Measurements from ENCODE around the gene DONSON. TPM values are rescaled to one million over a fixed set of nuclear protein-coding genes. Genes with fewer than 3 reads are reported as not detected.

DONSON gene
- total RNA-seq, 1 donor from 2014 or later, result 5.0 TPM

DNA sequence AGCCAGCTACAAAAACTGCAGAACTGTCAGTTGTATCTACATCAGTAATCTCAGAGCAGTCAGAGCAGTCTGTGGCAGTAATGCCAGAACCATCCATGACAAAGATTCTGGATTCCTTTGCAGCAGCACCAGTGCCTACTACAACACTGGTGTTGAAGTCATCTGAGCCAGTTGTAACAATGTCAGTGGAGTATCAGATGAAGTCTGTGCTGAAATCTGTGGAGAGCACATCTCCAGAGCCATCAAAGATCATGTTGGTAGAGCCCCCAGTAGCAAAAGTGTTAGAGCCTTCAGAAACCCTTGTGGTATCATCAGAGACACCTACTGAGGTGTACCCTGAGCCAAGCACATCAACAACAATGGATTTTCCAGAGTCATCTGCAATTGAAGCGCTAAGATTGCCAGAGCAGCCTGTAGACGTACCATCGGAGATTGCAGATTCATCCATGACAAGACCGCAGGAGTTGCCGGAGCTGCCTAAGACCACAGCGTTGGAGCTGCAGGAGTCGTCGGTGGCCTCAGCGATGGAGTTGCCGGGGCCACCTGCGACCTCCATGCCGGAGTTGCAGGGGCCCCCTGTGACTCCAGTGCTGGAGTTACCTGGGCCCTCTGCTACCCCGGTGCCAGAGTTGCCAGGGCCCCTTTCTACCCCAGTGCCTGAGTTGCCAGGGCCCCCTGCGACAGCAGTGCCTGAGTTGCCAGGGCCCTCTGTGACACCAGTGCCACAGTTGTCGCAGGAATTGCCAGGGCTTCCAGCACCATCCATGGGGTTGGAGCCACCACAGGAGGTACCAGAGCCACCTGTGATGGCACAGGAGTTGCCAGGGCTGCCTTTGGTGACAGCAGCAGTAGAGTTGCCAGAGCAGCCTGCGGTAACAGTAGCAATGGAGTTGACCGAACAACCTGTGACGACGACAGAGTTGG is 38.4 kb downstream of the DONSON start:
- Histone ChIP-seq H3K4me3 (no peak overlapping the region), H3K27ac (no peak overlapping the region), H3K36me3 (peaks cover 88% of the 10 kb centered on the region), H3K9me3 (no peaks in the 10 kb centered on the region), H3K27me3 (ENCODE audit: low read depth) (no peaks in the 10 kb centered on the region), H3K4me1 (peaks cover 19% of the 10 kb centered on the region)
- intact Hi-C loops (cut with DNase I), result no loop called here
- ATAC-seq (no peak), DNase-seq (no peak)
- TF ChIP-seq, protein P1, sequence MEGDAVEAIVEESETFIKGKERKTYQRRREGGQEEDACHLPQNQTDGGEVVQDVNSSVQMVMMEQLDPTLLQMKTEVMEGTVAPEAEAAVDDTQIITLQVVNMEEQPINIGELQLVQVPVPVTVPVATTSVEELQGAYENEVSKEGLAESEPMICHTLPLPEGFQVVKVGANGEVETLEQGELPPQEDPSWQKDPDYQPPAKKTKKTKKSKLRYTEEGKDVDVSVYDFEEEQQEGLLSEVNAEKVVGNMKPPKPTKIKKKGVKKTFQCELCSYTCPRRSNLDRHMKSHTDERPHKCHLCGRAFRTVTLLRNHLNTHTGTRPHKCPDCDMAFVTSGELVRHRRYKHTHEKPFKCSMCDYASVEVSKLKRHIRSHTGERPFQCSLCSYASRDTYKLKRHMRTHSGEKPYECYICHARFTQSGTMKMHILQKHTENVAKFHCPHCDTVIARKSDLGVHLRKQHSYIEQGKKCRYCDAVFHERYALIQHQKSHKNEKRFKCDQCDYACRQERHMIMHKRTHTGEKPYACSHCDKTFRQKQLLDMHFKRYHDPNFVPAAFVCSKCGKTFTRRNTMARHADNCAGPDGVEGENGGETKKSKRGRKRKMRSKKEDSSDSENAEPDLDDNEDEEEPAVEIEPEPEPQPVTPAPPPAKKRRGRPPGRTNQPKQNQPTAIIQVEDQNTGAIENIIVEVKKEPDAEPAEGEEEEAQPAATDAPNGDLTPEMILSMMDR (IDR thresholded peaks at IDR 0.05), result no peak

DNA sequence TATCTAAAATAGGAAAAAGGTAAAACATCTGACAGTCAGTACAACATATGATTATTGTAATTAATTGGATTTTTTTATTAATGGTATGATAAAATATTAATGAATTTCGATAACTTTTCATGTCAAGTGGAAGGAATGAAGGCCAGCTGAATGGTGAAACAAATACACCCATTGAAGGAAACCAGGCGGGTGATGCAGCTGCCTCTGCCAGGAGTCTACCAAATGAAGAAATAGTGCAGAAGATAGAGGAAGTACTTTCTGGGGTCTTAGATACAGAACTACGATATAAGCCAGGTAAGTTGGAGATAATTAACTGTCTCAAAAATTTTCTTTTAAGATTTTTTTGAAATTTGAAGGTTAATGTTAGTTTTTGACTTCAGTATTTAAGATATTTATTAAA is 42.4 kb downstream of the DONSON start:
- H3K27me3 ChIP-seq (ENCODE audit: low read depth), result no peaks in the 10 kb centered on the region
- TF ChIP-seq, protein P1 (IDR thresholded peaks at IDR 0.05), result no peak
- DNase-seq, result no peak
- H3K36me3 ChIP-seq, result peaks cover 50% of the 10 kb centered on the region
- ATAC-seq, result no peak
- no peaks in the 10 kb centered on the region for H3K9me3 ChIP-seq
- H3K4me3 ChIP-seq, result no peak overlapping the region
- intact Hi-C loops (cut with DNase I), result no loop called here
- H3K27ac ChIP-seq, result no peak overlapping the region
- peaks cover 33% of the 10 kb centered on the region for H3K4me1 ChIP-seq

DNA sequence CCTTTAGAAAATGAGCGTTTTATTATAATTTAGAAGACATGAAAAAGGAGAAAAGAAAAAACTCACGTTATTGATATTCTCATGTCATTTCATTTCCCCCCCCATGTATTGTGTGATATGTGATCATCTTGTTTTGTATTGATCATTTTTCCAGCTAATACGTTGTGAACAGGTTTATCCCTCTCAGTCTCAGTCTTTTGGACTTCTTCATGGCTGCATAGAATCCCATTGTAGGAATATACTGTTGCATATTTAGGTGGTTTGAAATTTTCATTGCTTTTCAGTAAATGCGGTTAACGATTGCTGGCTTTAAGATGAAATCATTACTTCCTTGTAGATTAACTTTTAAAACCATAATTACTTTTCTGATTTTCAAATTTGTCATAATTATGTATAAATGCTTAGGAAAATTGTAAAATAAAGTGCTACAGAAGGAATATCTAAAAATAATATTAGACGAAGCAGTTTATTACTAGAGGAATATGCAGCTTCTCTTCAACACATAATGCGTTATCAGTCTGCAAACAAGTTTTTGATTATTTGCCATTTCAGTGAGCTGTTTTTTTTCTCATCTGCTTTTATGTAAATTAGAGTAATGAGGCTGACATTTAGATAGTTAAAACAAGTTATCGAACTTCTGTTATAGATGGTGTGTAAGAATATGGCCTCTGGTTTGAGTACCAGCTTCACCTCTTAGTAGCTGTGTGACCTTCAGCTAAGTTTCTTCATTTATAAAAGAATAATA is 43.9 kb downstream of the DONSON start:
- ATAC-seq (no peak), DNase-seq (no peak)
- intact Hi-C loops (cut with DNase I), result no loop called here
- Histone ChIP-seq H3K9me3 (no peaks in the 10 kb centered on the region), H3K27me3 (ENCODE audit: low read depth) (no peaks in the 10 kb centered on the region), H3K36me3 (peaks cover 36% of the 10 kb centered on the region), H3K4me1 (peaks cover 45% of the 10 kb centered on the region), H3K4me3 (peak overlapping the region; percentile 73), H3K27ac (no peak overlapping the region)
- TF ChIP-seq, protein P1 (IDR thresholded peaks at IDR 0.05), result no peak

DNA sequence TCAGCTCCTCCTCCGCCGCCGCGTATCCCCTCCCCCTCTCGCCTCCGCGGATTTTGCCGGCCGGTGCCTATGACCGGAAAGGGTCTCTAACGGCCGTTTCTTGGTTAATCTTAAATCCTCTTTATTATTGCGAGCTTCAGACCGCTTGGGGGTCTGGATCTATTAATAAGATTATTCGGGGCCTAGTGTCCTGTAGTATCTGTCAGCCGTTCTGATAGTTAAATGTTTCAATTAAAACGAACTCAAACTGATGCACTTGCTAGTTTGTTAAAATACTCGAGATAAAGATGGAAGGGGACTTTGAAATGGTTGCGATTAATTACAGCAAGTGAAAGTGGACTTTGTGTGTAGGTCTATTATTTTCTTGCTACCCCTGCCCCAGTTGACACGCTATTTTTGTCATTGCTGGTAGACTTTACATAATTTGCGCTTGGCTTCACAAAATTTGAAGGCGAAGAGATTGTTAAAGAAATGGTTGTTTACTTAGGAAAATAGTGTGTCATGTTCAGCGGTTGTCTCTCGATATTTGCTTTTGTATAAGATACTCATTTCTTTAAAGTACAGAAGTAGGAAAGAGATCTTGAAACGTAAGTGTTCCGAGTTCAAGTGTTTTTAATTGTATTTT is 44.9 kb downstream of the DONSON start:
- no peaks in the 10 kb centered on the region for H3K27me3 ChIP-seq (ENCODE audit: low read depth)
- intact Hi-C loops (cut with DNase I), result no loop called here
- peaks cover 32% of the 10 kb centered on the region for H3K36me3 ChIP-seq
- peaks cover 45% of the 10 kb centered on the region for H3K4me1 ChIP-seq
- TF ChIP-seq, protein P1 (IDR thresholded peaks at IDR 0.05), result no peak
- peak; percentile 84 for DNase-seq
- H3K4me3 ChIP-seq, result peak overlapping the region; percentile 73
- no peaks in the 10 kb centered on the region for H3K9me3 ChIP-seq
- peak overlapping the region; percentile 97 for H3K27ac ChIP-seq
- peak; percentile 57 to 66 for ATAC-seq
